Astrocyte (in vitro differentiated cells and primary cell): Measurements from ENCODE around the gene DTNBP1. TPM values are rescaled to one million over a fixed set of nuclear protein-coding genes. Genes with fewer than 3 reads are reported as not detected.

Source experiments
- DNase-seq: peaks from one replicate; pipeline ENCODE4 v3.0.0-alpha.2; 2010; ENCODE audit warnings: low read depth
- FAIRE-seq: peaks from 2 replicates; lab custom pipeline; 2011; peaks lifted over from hg19 to GRCh38; lab: Jason Lieb, UNC
- H2AFZ ChIP-seq: 2 replicates; pipeline ENCODE4 v1.6.0; 2012; ENCODE audit warnings: low read depth, low read length, inconsistent platforms
- H3K27ac ChIP-seq: 2 replicates; pipeline ENCODE4 v1.5.1; 2011; ENCODE audit warnings: low read depth, low read length, inconsistent platforms
- H3K27me3 ChIP-seq: 2 replicates; pipeline ENCODE4 v1.6.0; 2011; ENCODE audit warnings: low read length, inconsistent platforms; ENCODE audit not compliant: insufficient read depth
- H3K36me3 ChIP-seq: 2 replicates; pipeline ENCODE4 v1.5.1; 2011; ENCODE audit warnings: low read length, inconsistent platforms; ENCODE audit not compliant: insufficient read depth
- H3K4me1 ChIP-seq: 2 replicates; pipeline ENCODE4 v1.5.1; 2011; ENCODE audit warnings: low read length, inconsistent platforms; ENCODE audit not compliant: insufficient read depth
- H3K4me2 ChIP-seq: 2 replicates; pipeline ENCODE4 v1.6.0; 2012; ENCODE audit warnings: low read length, inconsistent platforms
- H3K4me3 ChIP-seq: 2 replicates; pipeline ENCODE4 v1.5.1; 2011; ENCODE audit warnings: low read depth, mild to moderate bottlenecking, low read length, inconsistent platforms; ENCODE audit not compliant: insufficient read depth
- H3K79me2 ChIP-seq: 2 replicates; pipeline ENCODE4 v1.6.0; 2012; ENCODE audit warnings: mild to moderate bottlenecking, low read length, inconsistent platforms; ENCODE audit not compliant: insufficient read depth
- H3K9ac ChIP-seq: 2 replicates; pipeline ENCODE4 v1.6.0; 2012; ENCODE audit warnings: mild to moderate bottlenecking, low read length, inconsistent platforms
- H3K9me3 ChIP-seq: 2 replicates; pipeline ENCODE4 v1.5.1; 2012; ENCODE audit warnings: low read depth, mild to moderate bottlenecking, low read length, inconsistent platforms; ENCODE audit not compliant: insufficient read depth
- H4K20me1 ChIP-seq: 2 replicates; pipeline ENCODE4 v1.6.0; 2012; ENCODE audit warnings: low read length, inconsistent platforms; ENCODE audit not compliant: insufficient read depth
- H3K27ac Mint-ChIP-seq: one replicate; pipeline ENCODE4 v1.8.0; 2021; ENCODE audit warnings: mild to moderate bottlenecking, mixed read lengths; ENCODE audit not compliant: unreplicated experiment
- H3K27me3 Mint-ChIP-seq: one replicate; pipeline ENCODE4 v1.8.0; 2021; ENCODE audit warnings: low read depth, mixed read lengths; ENCODE audit not compliant: unreplicated experiment
- H3K36me3 Mint-ChIP-seq: one replicate; pipeline ENCODE4 v1.8.0; 2021; ENCODE audit warnings: low read depth, mixed read lengths; ENCODE audit not compliant: unreplicated experiment
- H3K4me1 Mint-ChIP-seq: one replicate; pipeline ENCODE4 v1.8.0; 2021; ENCODE audit warnings: low read depth, mixed read lengths; ENCODE audit not compliant: unreplicated experiment
- H3K4me3 Mint-ChIP-seq: one replicate; pipeline ENCODE4 v1.8.0; 2021; ENCODE audit warnings: mild to moderate bottlenecking, moderate library complexity, mixed read lengths; ENCODE audit not compliant: unreplicated experiment
- H3K9me3 Mint-ChIP-seq: one replicate; pipeline ENCODE4 v1.8.0; 2021; ENCODE audit warnings: mild to moderate bottlenecking, mixed read lengths; ENCODE audit not compliant: unreplicated experiment
- EZH2 ChIP-seq: IDR thresholded peaks from 2 replicates; pipeline ENCODE4 v1.6.1; 2012; ENCODE audit warnings: mild to moderate bottlenecking, low read length, inconsistent platforms; ENCODE audit not compliant: insufficient read depth
- total RNA-seq: library from RNA; stranded (reverse); gene quantifications from 2 replicates; pipeline ENCODE4 v1.2.1, GENCODE V29; 2021
- TF ChIP-seq, protein P1 (sequence below): IDR thresholded peaks from 2 replicates; pipeline ENCODE4 v1.5.1; 2011; ENCODE audit warnings: low read depth, mild to moderate bottlenecking, inconsistent platforms, low read length, moderate library complexity; ENCODE audit not compliant: insufficient read depth

The DTNBP1 gene
- total RNA-seq, 1 donor from 2014 or later: 13.0 TPM

- Histone ChIP-seq H3K36me3 (no peaks in the 10 kb centered on the region), H3K79me2 (no peaks in the 10 kb centered on the region), H3K27me3 (no peaks in the 10 kb centered on the region), H3K4me1 (no peaks in the 10 kb centered on the region), H3K4me3 (no peak overlapping the region), H3K4me2 (no peak overlapping the region), H3K27ac (no peak overlapping the region), H3K9ac (no peak overlapping the region), H3K9me3 (no peaks in the 10 kb centered on the region), H4K20me1 (no peaks in the 10 kb centered on the region), H2AFZ (no peak overlapping the region)
- peaks cover 6% of the 10 kb centered on the region for H3K4me1 Mint-ChIP-seq
- H3K27me3 Mint-ChIP-seq: no peaks in the 10 kb centered on the region
- no peak for TF ChIP-seq EZH2
- TF ChIP-seq, protein P1, sequence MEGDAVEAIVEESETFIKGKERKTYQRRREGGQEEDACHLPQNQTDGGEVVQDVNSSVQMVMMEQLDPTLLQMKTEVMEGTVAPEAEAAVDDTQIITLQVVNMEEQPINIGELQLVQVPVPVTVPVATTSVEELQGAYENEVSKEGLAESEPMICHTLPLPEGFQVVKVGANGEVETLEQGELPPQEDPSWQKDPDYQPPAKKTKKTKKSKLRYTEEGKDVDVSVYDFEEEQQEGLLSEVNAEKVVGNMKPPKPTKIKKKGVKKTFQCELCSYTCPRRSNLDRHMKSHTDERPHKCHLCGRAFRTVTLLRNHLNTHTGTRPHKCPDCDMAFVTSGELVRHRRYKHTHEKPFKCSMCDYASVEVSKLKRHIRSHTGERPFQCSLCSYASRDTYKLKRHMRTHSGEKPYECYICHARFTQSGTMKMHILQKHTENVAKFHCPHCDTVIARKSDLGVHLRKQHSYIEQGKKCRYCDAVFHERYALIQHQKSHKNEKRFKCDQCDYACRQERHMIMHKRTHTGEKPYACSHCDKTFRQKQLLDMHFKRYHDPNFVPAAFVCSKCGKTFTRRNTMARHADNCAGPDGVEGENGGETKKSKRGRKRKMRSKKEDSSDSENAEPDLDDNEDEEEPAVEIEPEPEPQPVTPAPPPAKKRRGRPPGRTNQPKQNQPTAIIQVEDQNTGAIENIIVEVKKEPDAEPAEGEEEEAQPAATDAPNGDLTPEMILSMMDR: no peak
- peaks cover 2% of the 10 kb centered on the region for H3K9me3 Mint-ChIP-seq
- H3K36me3 Mint-ChIP-seq: no peaks in the 10 kb centered on the region
- DNase-seq (no peak), FAIRE-seq (no peak)
- no peak overlapping the region for H3K27ac Mint-ChIP-seq
- no peak overlapping the region for H3K4me3 Mint-ChIP-seq
Measured at GRCh38 chr6:15577106-15577505, 85.7 kb downstream of the DTNBP1 start.

- H2AFZ ChIP-seq: no peak overlapping the region
- no peak overlapping the region for H3K4me3 Mint-ChIP-seq
- no peaks in the 10 kb centered on the region for H3K79me2 ChIP-seq
- H3K4me3 ChIP-seq: no peak overlapping the region
- H3K27me3 ChIP-seq: no peaks in the 10 kb centered on the region
- no peaks in the 10 kb centered on the region for H4K20me1 ChIP-seq
- H3K9ac ChIP-seq: no peak overlapping the region
- no peaks in the 10 kb centered on the region for H3K36me3 Mint-ChIP-seq
- H3K27ac Mint-ChIP-seq: peak overlapping the region; percentile 70
- FAIRE-seq (no peak), DNase-seq (no peak)
- H3K27me3 Mint-ChIP-seq: no peaks in the 10 kb centered on the region
- peaks cover 6% of the 10 kb centered on the region for H3K4me1 Mint-ChIP-seq
- H3K27ac ChIP-seq: no peak overlapping the region
- no peaks in the 10 kb centered on the region for H3K36me3 ChIP-seq
- TF ChIP-seq EZH2: no peak
- TF ChIP-seq, protein P1: no peak
- no peak overlapping the region for H3K4me2 ChIP-seq
- no peaks in the 10 kb centered on the region for H3K9me3 ChIP-seq
- no peaks in the 10 kb centered on the region for H3K4me1 ChIP-seq
- peaks cover 2% of the 10 kb centered on the region for H3K9me3 Mint-ChIP-seq
Measured at GRCh38 chr6:15575357-15576033, 87.3 kb downstream of the DTNBP1 start.

- no peak overlapping the region for H3K9ac ChIP-seq
- no peak overlapping the region for H3K27ac Mint-ChIP-seq
- H3K4me3 Mint-ChIP-seq: no peak overlapping the region
- no peak for DNase-seq
- no peak overlapping the region for H3K4me3 ChIP-seq
- no peak overlapping the region for H2AFZ ChIP-seq
- no peaks in the 10 kb centered on the region for H3K27me3 Mint-ChIP-seq
- peaks cover 6% of the 10 kb centered on the region for H3K4me1 Mint-ChIP-seq
- H3K36me3 ChIP-seq: no peaks in the 10 kb centered on the region
- TF ChIP-seq EZH2: no peak
- no peaks in the 10 kb centered on the region for H3K9me3 ChIP-seq
- H3K27ac ChIP-seq: no peak overlapping the region
- no peaks in the 10 kb centered on the region for H4K20me1 ChIP-seq
- no peaks in the 10 kb centered on the region for H3K36me3 Mint-ChIP-seq
- peaks cover 2% of the 10 kb centered on the region for H3K9me3 Mint-ChIP-seq
- no peak overlapping the region for H3K4me2 ChIP-seq
- H3K4me1 ChIP-seq: no peaks in the 10 kb centered on the region
- H3K79me2 ChIP-seq: no peaks in the 10 kb centered on the region
- H3K27me3 ChIP-seq: no peaks in the 10 kb centered on the region
- FAIRE-seq: no peak
Measured at GRCh38 chr6:15574486-15574885, 88.3 kb downstream of the DTNBP1 start.
